ENCODE data around the gene TTYH3. TPM values are rescaled to one million over a fixed set of nuclear protein-coding genes. Genes with fewer than 3 reads are reported as not detected.

The TTYH3 gene
- total and polyA plus RNA-seq, 9 of the 15 experiments (the other 6 are each of a cell fraction or from before 2014, with no cell fraction given), result 0.01 to 5.5 (median 1.1) TPM

GRCh38 chr7:2667843-2668242 is 36.1 kb downstream of the TTYH3 start:
- peaks cover 3% of the 10 kb centered on the region for H4K20me1 ChIP-seq (replicated peaks; ENCODE audit: control insufficient read depth, insufficient read depth, low read length)
- in situ Hi-C loops (cut with MboI) (no loop called here), intact Hi-C loops (cut with micrococcal nuclease) (loop anchor here (10.0 kb wide), 1 partner anchor 193 kb away; the partner anchor contains the start of gene GRIFIN)
- FAIRE-seq (no peak), DNase-seq (ENCODE audit: extremely low read depth in 1 of 4, low spot score in 3 of 4) (no peak), ATAC-seq (no peak)
- no peaks in the 10 kb centered on the region for H3K9me1 ChIP-seq (ENCODE audit: control insufficient read depth, insufficient read depth, low read length)
- POLR2A ChIA-PET, result interaction anchor here (0.6 kb wide), 1 partner anchor 109 kb away, joined by 3 read pairs; no protein-coding TSS in a partner anchor
- TF ChIP-seq ELF1 (tag; IDR thresholded peaks at IDR 0.05) (no peak), PHB2 (IDR thresholded peaks at IDR 0.05; ENCODE audit: low read depth) (no peak), HNRNPL (IDR thresholded peaks at IDR 0.05; ENCODE audit: low read depth, low read length) (no peak), POLR2AphosphoS2 (IDR thresholded peaks at IDR 0.05; ENCODE audit: low read length) (no peak), PRPF4 (IDR thresholded peaks at IDR 0.05; ENCODE audit: insufficient read depth, low read depth, low read length, poor library complexity, severe bottlenecking) (no peak), GTF2B (IDR thresholded peaks at IDR 0.05; ENCODE audit: extremely low read depth, insufficient read length) (no peak), NELFE (IDR thresholded peaks at IDR 0.05; ENCODE audit: insufficient read depth, insufficient read length) (no peak), NCOA1 (IDR thresholded peaks at IDR 0.05; ENCODE audit: low read depth) (no peak), IRF2 (CRISPR knock-in tag; IDR thresholded peaks at IDR 0.05) (no peak), CREB1 (IDR thresholded peaks at IDR 0.05) (no peak), CREB1 (CRISPR knock-in tag; IDR thresholded peaks at IDR 0.05) (no peak), SMARCB1 (IDR thresholded peaks at IDR 0.05; ENCODE audit: insufficient read length, low read depth) (no peak), PKNOX1 (IDR thresholded peaks at IDR 0.05) (no peak), PREB (CRISPR knock-in tag; IDR thresholded peaks at IDR 0.05) (no peak)
- no TSS peak for BruUV-seq (replicated peaks)
- 7% methylated on average over 7 of the region's 7 CpGs for WGBS (ENCODE audit: insufficient coverage, low coverage, missing lambda C conversion rate)
- no peak overlapping the region for H3K9ac ChIP-seq (ENCODE audit: insufficient read depth in 1 of 2, low read depth in 2 of 2, low read length in 2 of 2)
- CTCF ChIA-PET (ENCODE audit: low intra/inter-chr PET ratio), result no interaction called here
- H3K36me3 ChIP-seq (ENCODE audit: control insufficient read depth, insufficient read depth, low read length), result no peaks in the 10 kb centered on the region
- peaks cover 7 to 28% of the 10 kb centered on the region in 2 experiments; a peak in 3 of 5 replicates for H3K27me3 ChIP-seq (ENCODE audit: control insufficient read depth in 2 of 2, insufficient read depth in 2 of 2, low read length in 2 of 2)
- no peak overlapping the region for H2AFZ ChIP-seq (ENCODE audit: low read depth, low read length)
- H3K79me2 ChIP-seq (ENCODE audit: control insufficient read depth, insufficient read depth, low read length), result no peaks in the 10 kb centered on the region
- H3K9me3 ChIP-seq (replicated peaks; ENCODE audit: control insufficient read depth, insufficient read depth, low read depth, low read length), result no peaks in the 10 kb centered on the region
- H3K27ac ChIP-seq (ENCODE audit: extremely low read depth, low read depth, low read length), result no peak overlapping the region
- peaks cover 0 to 38% of the 10 kb centered on the region in 2 experiments; a peak in 3 of 5 replicates for H3K4me1 ChIP-seq (replicated peaks in 1 of 2; ENCODE audit: control insufficient read depth in 2 of 2, insufficient read depth in 2 of 2, low read length in 2 of 2)
- H3K4me3 ChIP-seq, result no peak overlapping the region
- no peak overlapping the region for H3K4me2 ChIP-seq (ENCODE audit: insufficient read depth, low read length)
